Medulla oblongata (tissue), 1 donor: ENCODE measurements around the gene CDT1.
"Not testable (repeated sequence)": the region's sequence is repeated elsewhere in the genome, so short reads cannot be mapped to it uniquely, and the experiment has no call there.

Source experiments
- DNase-seq: peaks from one replicate; pipeline ENCODE4 v3.0.0-alpha.2; 2015; ENCODE audit errors: extremely low spot score

CDT1 gene

DNA sequence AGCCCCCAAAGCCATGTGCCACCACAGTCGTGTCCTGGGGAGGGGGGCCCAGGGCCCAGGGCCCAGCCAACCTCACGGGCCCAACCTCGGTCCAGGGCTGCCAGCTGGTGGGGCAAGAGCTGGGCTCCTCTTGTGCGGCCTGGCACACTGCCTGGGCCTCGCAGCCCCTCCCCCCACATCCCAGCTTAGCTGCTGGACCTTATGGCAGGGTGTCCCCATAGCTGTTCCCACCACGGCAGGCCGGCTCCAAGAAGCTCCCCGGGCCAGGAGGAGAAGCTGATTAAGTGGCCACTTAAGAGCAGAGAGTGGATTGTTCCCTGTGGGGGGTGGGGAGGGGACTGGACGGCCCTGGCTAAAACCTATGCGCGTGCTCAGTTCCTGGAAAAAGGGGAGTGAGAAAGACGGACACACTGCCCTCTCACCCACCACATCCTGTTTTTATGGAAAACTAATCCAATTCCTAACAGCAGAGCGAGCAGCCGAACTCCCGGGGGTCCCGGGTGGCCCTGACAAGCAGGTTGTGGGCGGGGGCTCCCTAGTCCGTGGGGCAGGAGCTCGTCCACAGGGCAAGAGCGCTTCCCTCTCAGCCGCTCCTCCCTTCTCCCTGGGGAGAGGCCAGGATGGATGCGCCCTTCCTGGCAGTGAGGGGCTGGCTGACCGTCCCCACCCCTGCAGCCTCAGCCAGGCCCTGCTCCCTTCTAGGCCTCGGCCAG lies 35.4 kb upstream of the CDT1 start:
- DNase-seq: peak; percentile 54

DNA sequence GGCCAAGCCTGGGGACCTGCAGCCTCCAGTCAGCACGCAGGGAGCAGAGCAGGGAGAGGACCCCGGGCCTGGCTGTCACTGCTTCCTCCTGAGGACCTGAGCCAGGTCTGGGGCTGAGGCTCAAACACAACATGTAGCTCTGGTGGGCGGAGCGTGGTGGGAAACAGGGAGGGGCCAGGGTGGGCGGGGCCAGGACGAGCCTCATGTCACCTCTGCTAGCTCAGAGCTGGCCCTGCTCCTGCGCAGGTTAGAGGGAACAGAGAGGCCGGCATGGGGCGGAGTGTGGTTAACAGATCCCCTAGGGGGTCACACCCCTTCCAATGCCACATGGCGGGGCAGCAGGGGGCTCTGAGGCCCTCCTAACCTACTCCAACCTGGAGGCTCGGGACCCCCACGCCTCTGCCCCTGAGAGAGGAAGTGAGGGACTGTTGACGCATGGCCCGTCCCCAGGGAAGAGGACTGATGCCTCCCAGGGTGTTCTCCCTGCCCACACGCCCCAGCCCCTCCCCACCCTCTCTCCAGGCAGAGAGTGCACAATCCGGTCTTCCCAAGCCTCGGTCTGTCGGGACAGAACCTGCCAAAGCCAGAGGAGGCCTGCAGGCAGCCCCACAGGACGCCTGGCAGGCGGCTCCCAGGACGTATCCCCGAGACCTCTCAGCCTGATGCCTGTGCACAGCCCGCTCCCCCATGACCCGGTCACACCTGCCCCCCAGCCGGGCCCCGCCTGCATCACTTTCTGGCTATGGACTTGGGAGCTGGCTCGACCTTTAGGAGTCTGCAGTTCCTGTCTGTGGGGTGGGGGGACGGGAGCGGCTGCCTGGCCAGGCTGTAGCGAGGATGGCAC lies 33.8 kb upstream of the CDT1 start:
- DNase-seq: no peak

DNA sequence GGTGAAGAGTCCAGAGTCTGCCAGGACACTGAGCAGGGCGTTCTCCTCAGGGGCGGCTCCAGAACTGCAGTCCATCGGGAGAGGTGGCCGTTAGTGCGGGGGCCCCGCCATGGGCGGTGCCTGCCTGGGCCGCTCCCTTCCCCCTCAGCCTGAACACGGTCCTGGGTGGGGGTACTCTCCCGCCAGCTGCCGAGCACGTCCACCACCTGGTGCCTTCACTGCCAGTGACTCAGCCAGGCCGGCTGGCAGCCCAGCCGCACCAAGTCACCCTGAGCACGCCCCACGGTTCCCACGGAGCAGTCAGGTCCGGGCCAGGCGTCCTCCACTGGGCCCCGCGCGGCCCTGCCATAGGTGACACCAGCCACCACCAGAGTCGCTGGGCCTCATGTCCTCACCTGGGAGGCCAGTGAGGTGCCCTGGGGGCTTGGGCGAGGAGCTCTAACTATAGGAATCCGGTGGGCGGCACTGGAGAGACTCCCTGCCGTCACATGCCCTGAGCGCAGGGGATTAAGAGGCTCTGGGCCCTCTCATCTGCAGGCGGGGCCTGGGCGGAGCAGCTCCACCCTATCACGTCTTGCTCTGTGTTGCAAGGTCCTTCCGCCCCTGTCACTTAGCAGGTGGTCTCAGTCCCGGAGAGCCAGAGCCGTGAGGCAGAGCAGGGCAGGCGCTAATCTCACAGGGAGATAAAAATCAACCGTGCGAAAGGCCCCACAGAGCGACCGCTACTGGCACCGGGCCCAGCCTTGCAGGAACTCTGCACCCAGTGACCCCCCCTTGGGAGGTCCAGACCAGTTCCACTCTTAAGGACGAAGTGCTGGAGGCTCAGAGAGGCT lies 32.9 kb upstream of the CDT1 start:
- peak; percentile 39 for DNase-seq

DNA sequence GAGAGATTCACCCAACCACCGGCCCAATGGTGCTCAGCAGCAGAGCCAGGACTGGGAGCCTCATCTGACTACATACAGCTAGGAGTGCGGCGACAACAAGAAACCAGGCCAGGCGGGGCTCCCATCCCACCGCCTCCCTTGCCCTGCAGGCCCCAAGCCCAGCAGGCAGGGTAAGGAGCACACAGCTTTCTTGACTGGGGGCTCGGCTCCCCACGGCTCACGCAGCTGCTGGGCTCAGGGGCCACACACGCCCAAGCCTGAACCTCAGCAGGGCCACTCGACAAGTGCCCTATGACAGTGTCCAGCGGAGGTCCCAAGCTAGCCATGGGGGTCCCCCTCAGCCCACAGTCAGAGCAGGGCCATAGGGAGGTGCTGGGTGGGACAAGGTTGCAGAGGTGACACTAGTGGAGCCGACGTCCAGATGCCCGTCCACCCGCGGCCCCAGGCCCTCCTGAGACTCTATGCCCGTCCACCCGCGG lies 32.3 kb upstream of the CDT1 start:
- no peak for DNase-seq

DNA sequence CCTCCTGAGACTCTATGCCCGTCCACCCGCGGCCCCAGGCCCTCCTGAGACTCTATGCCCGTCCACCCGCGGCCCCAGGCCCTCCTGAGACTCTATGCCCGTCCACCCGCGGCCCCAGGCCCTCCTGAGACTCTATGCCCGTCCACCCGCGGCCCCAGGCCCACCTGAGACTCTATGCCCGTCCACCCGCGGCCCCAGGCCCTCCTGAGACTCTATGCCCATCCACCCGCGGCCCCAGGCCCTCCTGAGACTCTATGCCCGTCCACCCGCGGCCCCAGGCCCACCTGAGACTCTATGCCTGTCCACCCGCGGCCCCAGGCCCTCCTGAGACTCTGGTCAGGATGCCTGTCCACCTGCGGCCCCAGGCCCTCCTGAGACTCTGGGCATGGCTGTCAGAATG lies 31.8 kb upstream of the CDT1 start:
- DNase-seq: not testable (repeated sequence)

DNA sequence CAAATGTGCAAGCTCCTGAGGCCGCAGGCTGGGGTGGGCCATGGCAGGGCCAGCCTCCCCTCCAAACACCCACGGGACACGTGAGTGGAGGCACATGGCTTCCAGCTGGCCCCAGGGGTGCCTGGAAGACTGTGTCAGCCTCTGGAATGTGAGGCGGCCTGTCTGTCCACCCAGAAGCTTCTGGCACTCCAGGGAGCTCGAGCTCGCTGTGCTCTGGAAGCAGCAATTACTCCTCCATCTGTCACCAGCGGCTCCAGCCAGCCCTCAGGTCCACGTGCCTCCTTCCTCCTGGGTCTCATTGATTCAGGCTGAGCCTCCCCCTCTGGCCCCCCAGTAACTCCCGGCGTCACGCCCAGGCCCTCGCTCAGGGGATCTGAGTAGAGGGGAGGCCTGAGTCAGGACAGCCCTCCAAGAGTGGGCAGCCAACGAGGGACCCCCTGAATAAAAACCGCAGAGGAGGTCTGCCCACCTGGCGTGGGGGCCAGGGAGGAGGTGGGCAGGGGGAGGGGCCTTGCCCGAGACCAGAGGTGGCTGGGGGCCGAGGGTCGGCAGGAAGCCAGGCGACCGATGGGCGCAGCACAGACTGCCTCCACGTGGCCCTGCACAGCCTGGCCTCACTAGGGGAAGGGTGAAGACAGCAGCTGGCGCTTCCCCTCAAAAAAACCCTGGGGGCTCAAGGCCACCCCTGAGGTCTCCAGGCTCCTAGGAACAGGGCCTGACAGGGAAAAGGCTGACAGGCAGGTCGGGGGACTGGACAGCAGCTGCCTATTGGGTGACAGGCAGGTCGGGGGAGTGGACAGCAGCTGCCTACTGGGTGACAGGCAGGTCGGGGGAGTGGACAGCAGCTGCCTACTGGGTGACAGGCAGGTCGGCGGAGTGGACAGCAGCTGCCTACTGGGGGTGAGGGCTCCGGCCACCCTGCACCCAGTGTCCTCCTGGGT lies 30.4 kb upstream of the CDT1 start:
- peak; percentile 81 for DNase-seq

DNA sequence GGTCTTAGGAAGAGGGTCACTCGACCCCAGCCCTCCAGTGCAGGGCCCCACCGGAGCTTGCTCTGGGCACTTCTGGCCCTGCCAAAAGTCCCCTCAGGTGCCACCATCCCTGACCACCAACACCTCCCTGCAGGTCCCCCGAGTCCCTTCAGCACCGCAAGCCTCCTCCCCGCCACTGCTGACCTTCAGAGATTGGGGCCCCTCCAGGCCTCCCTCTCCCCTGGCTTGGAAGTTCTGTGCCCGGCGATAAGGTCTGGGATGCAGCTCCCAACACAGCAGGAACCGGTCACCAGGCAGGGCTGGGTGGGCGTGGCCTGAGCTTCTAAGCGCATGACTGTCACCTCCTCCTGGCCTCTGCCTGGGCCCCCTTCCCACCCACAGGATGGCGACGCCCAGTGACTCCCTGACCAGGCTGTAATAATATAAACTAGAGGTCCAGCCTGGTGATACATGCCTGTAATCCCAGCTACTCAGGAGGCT lies 29.7 kb upstream of the CDT1 start:
- no peak for DNase-seq

DNA sequence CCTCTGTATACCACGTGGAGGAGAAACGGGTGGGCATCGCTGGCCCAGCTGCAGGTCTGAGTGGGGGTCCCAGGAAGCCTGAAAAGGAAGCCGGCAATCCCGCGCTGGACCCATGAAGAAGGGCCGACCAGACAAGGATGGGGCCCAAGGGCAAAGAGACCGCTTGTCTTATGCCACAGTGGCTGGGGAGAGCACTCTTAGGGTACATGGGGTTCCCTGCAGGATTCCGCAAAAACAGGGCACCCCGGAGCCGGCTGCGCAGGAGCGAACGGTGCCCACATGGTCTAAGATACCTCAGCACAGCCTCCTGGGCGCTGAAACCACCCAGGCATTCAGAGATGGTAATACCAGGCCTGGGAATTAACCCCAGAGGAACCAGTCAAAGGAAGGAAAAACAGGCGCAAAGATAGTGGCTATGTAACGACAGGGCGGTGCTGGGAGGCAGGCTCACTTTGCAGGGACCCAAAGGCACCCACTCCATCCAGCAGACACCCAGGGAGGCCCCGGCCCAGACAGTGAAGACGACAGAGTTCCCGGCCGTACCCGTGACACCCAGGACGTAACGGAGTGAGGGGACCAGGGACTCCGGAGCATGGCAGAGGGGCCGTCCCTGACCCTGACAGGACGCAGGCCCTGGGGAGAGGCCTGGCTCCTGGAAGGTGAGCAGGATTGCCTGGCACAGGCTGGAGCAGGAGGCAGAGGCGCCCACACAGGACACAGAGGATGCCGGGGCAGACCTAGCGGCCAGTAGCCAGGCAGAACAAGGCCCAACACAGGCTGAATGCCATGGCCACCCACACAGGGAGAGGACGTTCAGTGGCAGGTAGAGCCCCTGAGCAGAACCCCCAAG lies 28.8 kb upstream of the CDT1 start:
- no peak for DNase-seq

DNA sequence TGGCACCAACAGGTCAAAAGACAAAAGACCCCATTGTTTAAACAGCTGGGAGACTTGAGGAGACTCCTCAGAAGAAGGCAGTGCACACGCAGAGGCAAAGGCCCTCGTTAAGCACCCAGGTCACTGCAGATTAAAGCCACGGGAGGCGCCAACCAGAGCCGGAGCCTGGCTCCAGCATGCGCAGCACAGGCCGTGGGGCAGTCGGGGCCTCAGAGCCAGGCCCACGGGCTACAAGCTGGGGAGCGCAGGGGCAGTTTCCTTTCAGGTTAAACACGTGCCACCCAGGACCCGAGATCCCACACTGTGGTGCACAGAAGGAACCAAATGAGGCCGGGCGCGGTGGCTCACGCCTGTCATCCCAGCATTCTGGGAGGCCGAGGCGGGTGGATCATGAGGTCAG lies 27.8 kb upstream of the CDT1 start:
- no peak for DNase-seq

DNA sequence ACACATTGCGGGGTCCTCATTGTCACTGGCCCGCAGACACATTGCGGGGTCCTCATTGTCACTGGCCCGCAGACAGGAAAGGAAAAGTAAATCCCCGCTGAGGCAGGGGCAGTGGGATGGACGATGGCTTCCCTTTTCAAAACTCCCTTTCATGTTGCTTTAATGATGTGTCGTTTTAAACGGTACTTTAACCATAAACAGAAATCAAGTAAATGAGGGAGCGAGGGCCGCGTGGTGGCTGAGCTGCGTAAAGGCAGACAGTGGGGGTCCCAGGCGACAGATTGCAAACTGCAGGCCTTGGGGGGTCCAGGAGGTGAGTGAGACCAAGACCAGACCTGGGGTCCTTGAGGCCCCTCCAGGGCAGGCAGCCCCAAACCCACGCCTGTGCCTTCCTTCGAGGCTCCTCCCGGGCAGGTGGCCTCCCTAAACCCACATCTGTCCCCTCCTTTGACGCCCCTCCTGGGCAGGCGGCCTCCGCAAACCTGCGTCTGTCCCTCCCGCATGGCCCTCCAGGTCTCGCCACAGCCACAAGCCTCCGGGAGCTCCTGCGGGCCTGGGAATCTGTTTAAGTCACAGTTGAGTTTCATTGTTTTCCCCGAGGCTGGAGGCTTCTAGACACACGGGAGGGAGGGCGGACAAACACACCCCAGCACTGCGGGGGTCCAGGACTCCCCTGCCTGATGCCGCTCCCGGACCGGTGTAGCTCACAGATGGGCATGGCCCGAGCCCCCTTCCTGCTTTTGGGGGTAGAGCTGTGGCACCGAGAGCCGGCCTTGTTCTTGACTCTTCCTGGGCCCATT lies 25.9 kb upstream of the CDT1 start:
- no peak for DNase-seq

DNA sequence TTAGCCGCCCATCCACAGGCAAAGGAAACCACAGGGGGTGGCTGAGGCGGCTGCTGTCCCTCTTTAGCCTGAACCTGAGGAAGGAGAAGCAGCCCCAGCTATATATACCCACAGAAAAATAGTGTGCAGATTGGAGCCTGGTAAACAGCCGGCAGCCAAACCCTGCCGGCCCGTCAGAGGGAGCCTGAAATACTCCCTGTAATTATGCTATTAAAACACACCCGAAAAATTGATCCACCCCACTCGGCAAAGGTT lies 25.4 kb upstream of the CDT1 start:
- DNase-seq: no peak

DNA sequence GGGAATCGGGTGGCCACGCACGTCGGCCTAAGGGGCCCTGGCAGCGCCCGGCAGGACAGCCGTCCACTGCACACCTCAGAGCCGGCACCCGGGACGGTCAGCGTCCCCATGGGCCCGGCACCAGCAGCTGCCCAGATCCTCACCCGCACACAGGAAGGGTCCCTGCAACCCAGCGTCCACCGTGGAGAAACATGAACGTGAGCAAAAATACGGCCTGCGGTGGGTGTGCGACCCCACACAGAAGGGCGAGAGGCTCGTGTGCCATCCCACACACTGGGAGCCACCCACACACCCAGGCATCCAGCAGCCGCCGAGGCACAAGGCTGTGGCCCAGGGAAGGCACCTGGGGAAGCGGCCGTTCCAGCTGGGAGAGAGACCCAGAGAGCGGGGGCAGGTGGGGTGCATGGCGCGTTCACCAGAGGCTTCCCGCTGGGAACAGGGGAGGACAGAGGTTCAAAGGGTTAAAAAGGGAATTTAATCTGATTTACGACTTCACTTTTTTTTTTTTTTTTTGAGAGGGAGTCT lies 25.0 kb upstream of the CDT1 start:
- no peak for DNase-seq

DNA sequence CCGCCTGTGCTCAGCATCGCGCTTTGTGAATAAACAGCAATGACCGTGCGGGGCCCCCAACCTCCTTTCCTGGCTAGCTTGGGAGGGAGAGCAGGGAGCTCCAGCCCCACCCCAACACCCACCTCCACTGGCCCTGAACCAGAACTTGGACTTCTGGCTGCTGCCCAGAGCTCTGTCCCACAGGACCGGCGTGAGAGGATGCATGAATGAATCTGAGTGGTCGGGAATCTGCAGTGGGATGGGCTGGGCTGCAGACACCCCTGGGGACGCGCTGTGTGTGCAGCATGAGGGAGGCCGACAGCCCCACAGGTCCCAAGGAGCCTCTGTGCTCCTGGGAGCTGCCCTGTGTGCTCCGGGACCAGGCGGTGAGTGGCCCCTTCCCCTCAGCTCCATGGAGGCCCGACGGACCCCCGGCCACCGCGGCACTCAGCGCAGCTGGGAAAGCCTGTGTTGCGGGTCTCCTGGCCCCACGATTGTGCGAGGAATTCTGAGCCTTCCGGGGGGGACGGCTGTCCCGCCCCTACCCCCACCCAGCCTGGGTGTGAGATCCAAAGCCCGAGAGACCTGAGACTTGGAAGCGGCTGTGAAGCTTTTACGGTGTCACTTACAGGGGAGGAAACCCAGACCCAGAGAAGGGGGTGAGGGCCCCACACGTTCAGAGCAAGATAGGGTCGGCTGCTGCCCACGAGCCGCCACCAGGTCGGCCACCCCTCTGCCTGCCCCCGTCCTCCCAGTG lies 24.0 kb upstream of the CDT1 start:
- no peak for DNase-seq

DNA sequence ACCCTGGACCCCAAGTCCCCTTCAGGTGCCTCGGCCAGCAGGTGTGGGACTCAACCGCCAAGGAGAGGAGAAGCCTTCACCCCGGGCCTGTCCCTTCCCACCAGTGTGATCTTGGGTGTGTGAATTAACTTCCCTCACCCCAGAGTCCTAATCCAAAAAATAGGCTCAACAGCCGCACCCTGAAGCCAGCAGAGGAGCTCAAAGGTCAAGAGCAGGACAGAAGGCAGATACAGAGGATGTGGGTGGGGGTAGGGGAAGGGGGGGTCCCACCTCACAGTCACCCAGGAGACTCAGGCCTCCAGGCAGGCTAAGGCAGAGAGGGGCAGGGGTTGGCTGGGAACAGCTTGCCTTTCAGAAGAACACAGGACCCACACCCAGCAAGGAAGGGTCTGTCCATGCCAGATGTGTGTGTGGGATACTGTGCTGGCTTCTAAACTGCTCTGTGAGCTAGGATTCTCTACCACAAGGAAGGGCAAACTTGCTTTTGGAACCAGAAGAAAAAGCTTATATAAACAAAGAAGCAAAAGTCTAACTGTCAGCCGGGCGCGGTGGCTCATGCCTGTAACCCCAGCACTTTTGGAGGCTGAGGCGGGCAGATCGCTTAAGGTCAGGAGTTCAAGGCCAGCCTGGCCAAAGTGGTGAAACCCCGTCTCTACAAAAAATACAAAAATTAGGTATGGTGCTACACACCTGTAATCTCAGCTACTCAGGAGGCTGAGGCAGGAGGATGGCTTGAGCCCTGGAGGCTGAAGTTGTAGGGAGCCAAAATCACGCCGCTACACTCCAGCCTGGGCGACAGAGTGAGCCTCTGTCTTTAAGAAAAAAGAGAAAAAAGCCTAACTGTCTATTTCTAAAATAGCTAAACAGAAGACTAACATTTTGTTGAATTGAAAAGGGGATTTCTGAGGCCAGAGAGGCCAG lies 23.2 kb upstream of the CDT1 start:
- DNase-seq: no peak

DNA sequence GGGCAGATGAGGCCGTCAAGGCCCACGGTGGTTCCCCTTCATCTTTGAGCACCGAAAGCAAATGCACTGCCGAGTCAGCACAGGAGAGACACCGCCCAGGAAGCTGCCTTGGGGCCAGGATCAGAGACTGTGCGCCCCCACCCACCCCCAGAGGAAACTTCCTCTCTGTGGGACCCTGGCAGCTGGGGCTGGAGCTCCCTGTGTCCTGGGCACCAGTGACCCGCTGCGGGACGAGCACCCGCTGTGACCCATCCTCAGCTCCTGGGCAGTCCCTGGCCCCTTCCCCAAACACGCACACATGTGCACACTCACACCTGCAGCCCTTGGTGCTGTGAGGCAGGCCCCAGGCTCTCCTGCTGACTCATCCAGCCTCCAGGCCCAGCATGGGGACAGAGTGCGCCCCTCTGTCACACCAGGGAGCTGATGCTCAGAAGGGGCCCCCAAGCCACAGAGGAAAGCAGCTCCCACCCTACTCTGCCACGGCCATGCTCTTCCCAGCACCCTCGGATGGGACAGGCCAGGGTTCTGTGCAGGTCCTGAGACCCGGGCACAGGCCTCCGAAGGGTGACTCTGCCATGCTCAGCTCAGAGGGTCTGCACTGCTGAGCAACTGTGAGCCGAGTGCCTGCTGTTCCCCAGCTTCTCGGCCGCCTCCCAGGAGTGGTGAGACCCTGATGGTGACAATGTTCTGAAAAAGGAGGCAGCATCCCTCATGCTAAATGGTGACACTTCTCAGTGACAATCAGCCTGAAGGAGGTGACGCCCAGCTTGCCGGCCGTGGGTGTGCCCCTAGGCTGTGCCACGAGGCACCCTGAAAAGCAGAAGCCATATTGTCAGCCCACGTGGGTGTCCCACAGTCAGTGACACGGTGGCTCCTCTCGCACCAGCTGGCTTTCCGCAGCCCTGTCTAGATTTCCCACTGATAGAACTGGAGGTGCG lies 22.2 kb upstream of the CDT1 start:
- no peak for DNase-seq
